LNCAP (cell line): Measurements from ENCODE around the gene RASAL1.

ENCODE experiments used
- CTCF ChIP-seq: fragments of 450-650 bp; IDR thresholded peaks from 2 replicates; pipeline ENCODE4 v1.5.1; 2017; ENCODE audit warnings: mild to moderate bottlenecking

Gene RASAL1

GRCh38 chr12:113106361-113106760 lies 29.2 kb downstream of the RASAL1 start:
- no peak for TF ChIP-seq CTCF

GRCh38 chr12:113105606-113106271 lies 29.8 kb downstream of the RASAL1 start:
- TF ChIP-seq CTCF, result no peak

GRCh38 chr12:113104953-113105510 lies 30.5 kb downstream of the RASAL1 start:
- no peak for TF ChIP-seq CTCF

- TF ChIP-seq CTCF, result no peak
Measured at GRCh38 chr12:113103756-113104450, 31.7 kb downstream of the RASAL1 start.

GRCh38 chr12:113102811-113103210 lies 32.8 kb downstream of the RASAL1 start:
- no peak for TF ChIP-seq CTCF

GRCh38 chr12:113101751-113102150 lies 33.8 kb downstream of the RASAL1 start:
- TF ChIP-seq CTCF, result no peak

GRCh38 chr12:113099764-113100163 lies 35.8 kb downstream of the RASAL1 start:
- TF ChIP-seq CTCF, result no peak
